Measurements from ENCODE around the gene ADAMTS5.

Gene ADAMTS5

GRCh38 chr21:26912466-26912865 is 54.4 kb downstream of the ADAMTS5 start:
- Histone ChIP-seq H3K27me3 (ENCODE audit: insufficient read depth, low read depth) (no peaks in the 10 kb centered on the region), H3K4me2 (no peak overlapping the region), H3K27ac (no peak overlapping the region), H3K36me3 (ENCODE audit: insufficient read depth) (no peaks in the 10 kb centered on the region), H3K9ac (no peak overlapping the region), H2AFZ (ENCODE audit: low read depth) (no peak overlapping the region), H3K4me1 (ENCODE audit: low read depth, poor library complexity, severe bottlenecking) (no peaks in the 10 kb centered on the region), H4K20me1 (ENCODE audit: insufficient read depth) (no peaks in the 10 kb centered on the region), H3K79me2 (ENCODE audit: insufficient read depth, low read depth) (no peaks in the 10 kb centered on the region), H3K4me3 (IDR thresholded peaks at IDR 0.05; ENCODE audit: insufficient read depth, low read depth, low read length) (no peak overlapping the region)
- TF ChIP-seq, protein P1, sequence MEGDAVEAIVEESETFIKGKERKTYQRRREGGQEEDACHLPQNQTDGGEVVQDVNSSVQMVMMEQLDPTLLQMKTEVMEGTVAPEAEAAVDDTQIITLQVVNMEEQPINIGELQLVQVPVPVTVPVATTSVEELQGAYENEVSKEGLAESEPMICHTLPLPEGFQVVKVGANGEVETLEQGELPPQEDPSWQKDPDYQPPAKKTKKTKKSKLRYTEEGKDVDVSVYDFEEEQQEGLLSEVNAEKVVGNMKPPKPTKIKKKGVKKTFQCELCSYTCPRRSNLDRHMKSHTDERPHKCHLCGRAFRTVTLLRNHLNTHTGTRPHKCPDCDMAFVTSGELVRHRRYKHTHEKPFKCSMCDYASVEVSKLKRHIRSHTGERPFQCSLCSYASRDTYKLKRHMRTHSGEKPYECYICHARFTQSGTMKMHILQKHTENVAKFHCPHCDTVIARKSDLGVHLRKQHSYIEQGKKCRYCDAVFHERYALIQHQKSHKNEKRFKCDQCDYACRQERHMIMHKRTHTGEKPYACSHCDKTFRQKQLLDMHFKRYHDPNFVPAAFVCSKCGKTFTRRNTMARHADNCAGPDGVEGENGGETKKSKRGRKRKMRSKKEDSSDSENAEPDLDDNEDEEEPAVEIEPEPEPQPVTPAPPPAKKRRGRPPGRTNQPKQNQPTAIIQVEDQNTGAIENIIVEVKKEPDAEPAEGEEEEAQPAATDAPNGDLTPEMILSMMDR (conservative IDR thresholded peaks at IDR 0.05; ENCODE audit: low read depth, low read length) = no peak

DNA sequence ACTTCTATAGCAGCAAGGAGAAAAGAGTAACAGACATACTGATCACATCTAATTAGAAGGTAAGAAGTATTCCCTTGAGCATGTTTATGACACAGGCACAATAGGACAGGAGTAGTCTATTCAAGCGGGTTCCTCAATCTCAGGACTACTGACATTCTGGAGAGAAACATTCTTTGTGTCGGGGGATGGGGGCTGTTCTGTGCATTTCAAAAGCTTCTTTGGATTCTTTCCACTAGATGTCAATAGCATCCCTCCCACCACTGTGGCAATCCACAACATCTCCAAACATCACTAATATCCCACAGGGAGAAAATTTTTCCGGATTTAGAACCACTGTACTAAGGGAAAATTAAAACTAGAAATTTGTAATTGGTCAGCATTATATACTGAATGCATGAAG is 56.9 kb downstream of the ADAMTS5 start:
- Histone ChIP-seq H3K27me3 (ENCODE audit: insufficient read depth, low read depth) (no peaks in the 10 kb centered on the region), H3K36me3 (ENCODE audit: insufficient read depth) (no peaks in the 10 kb centered on the region), H3K27ac (no peak overlapping the region), H2AFZ (ENCODE audit: low read depth) (no peak overlapping the region), H3K4me1 (ENCODE audit: low read depth, poor library complexity, severe bottlenecking) (no peaks in the 10 kb centered on the region), H3K4me3 (IDR thresholded peaks at IDR 0.05; ENCODE audit: insufficient read depth, low read depth, low read length) (no peak overlapping the region), H4K20me1 (ENCODE audit: insufficient read depth) (no peaks in the 10 kb centered on the region), H3K79me2 (ENCODE audit: insufficient read depth, low read depth) (no peaks in the 10 kb centered on the region), H3K4me2 (no peak overlapping the region), H3K9ac (no peak overlapping the region)
- TF ChIP-seq, protein P1 (conservative IDR thresholded peaks at IDR 0.05; ENCODE audit: low read depth, low read length) = no peak

DNA sequence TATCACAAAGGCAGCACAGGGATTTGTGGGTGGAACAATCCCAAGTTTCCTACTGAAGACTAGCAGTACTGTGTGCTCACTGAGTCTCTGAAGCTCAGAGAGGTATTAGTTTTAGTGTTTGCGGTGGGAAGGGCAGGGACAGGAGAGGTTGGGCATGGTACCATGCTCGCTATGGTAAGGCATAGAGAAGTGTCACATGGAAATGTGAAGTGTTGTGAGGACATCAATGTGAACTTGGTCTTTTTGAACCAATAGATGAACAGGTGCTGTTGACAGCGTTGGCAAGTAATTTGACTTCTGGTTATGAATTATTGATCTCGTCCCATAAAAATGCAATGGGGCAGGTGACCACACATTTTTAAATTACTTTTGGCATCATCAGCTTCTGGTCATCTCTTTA is 65.9 kb downstream of the ADAMTS5 start:
- Histone ChIP-seq H3K27me3 (ENCODE audit: insufficient read depth, low read depth) (no peaks in the 10 kb centered on the region), H3K9ac (no peak overlapping the region), H3K79me2 (ENCODE audit: insufficient read depth, low read depth) (no peaks in the 10 kb centered on the region), H2AFZ (ENCODE audit: low read depth) (no peak overlapping the region), H3K4me2 (no peak overlapping the region), H3K4me3 (IDR thresholded peaks at IDR 0.05; ENCODE audit: insufficient read depth, low read depth, low read length) (no peak overlapping the region), H3K4me1 (ENCODE audit: low read depth, poor library complexity, severe bottlenecking) (no peaks in the 10 kb centered on the region), H3K27ac (no peak overlapping the region), H4K20me1 (ENCODE audit: insufficient read depth) (no peaks in the 10 kb centered on the region), H3K36me3 (ENCODE audit: insufficient read depth) (no peaks in the 10 kb centered on the region)
- TF ChIP-seq, protein P1 (conservative IDR thresholded peaks at IDR 0.05; ENCODE audit: low read depth, low read length) = no peak

GRCh38 chr21:26892151-26892550 is 74.7 kb downstream of the ADAMTS5 start:
- Histone ChIP-seq H3K4me1 (ENCODE audit: low read depth, poor library complexity, severe bottlenecking) (no peaks in the 10 kb centered on the region), H3K36me3 (ENCODE audit: insufficient read depth) (no peaks in the 10 kb centered on the region), H3K4me2 (no peak overlapping the region), H4K20me1 (ENCODE audit: insufficient read depth) (no peaks in the 10 kb centered on the region), H3K4me3 (IDR thresholded peaks at IDR 0.05; ENCODE audit: insufficient read depth, low read depth, low read length) (no peak overlapping the region), H3K27me3 (ENCODE audit: insufficient read depth, low read depth) (no peaks in the 10 kb centered on the region), H2AFZ (ENCODE audit: low read depth) (no peak overlapping the region), H3K79me2 (ENCODE audit: insufficient read depth, low read depth) (no peaks in the 10 kb centered on the region), H3K27ac (no peak overlapping the region), H3K9ac (no peak overlapping the region)
- TF ChIP-seq, protein P1 (conservative IDR thresholded peaks at IDR 0.05; ENCODE audit: low read depth, low read length) = no peak

All from KMS-11 (cell line).